Kidney (tissue), 14 donors: ENCODE data around the gene CDCA7L. TPM values are rescaled to one million over a fixed set of nuclear protein-coding genes. Genes with fewer than 3 reads are reported as not detected.

Experiments
- DNase-seq, 5 donors: peaks; one replicate each; pipeline ENCODE4 v3.0.0-alpha.2; 2013 to 2020
- FAIRE-seq: peaks from 2 replicates; lab custom pipeline; 2012; peaks lifted over from hg19 to GRCh38; lab: Jason Lieb, UNC
- H3K27ac ChIP-seq, 2 donors: one replicate each; pipeline ENCODE4 v1.7.0; 2013; ENCODE audit warnings: low read depth in 2 of 2, low read length in 2 of 2, inconsistent platforms in 1 of 2
- H3K27me3 ChIP-seq: one replicate; pipeline ENCODE4 v1.7.1; 2013; ENCODE audit warnings: low read length, inconsistent platforms; ENCODE audit not compliant: control insufficient read depth, insufficient read depth
- H3K36me3 ChIP-seq, 3 donors: one replicate each; pipeline versions ENCODE4 v1.7.0 to v1.7.1; 2013; ENCODE audit warnings: low read length in 3 of 3, control low read depth in 1 of 3, inconsistent platforms in 1 of 3; ENCODE audit not compliant: insufficient read depth in 3 of 3, control insufficient read depth in 2 of 3
- H3K4me1 ChIP-seq, 3 donors: one replicate each; pipeline versions ENCODE4 v1.7.0 to v1.7.1; 2013; ENCODE audit warnings: low read length in 3 of 3, inconsistent platforms in 1 of 3, low read depth in 1 of 3; ENCODE audit not compliant: control insufficient read depth in 2 of 3, insufficient read depth in 2 of 3
- H3K4me3 ChIP-seq, 3 donors: one replicate each; pipeline versions ENCODE4 v1.7.0 to v1.8.1; 2013; ENCODE audit warnings: low read length in 3 of 3, control low read depth in 1 of 3, inconsistent platforms in 1 of 3
- H3K9ac ChIP-seq, 3 donors: one replicate each; pipeline versions ENCODE4 v1.7.0 to v1.7.1; 2013; ENCODE audit warnings: low read length in 3 of 3, control low read depth in 1 of 3, inconsistent platforms in 1 of 3
- H3K9me3 ChIP-seq, 3 donors: one replicate each; pipeline versions ENCODE4 v1.7.0 to v1.7.1; 2013; ENCODE audit warnings: low read length in 3 of 3, control low read depth in 1 of 3, inconsistent platforms in 1 of 3; ENCODE audit not compliant: control insufficient read depth in 2 of 3, insufficient read depth in 1 of 3
- CTCF ChIP-seq: IDR thresholded peaks from 3 replicates; pipeline ENCODE4 v1.5.1; 2012; ENCODE audit warnings: mild to moderate bottlenecking, moderate library complexity, borderline replicate concordance; ENCODE audit not compliant: insufficient read depth; ENCODE audit errors: extremely low read depth
- intact Hi-C: fragments of 100-400 bp; cut with DNase I; formaldehyde crosslinking; loops from one replicate; pipeline ENCODE4 v1.11.1; 2022
- polyA plus RNA-seq: library from polyadenylated mRNA; stranded (reverse); fragments of 350-450 nt; fragmentation: Illumina TruSeq; extraction: RNeasy Lipid Tissue Mini Kit (QIAGEN cat#74804); gene quantifications from one replicate; pipeline ENCODE4 v1.2.3, GENCODE V29; 2014; ENCODE audit warnings: low read depth, low replicate concordance; ENCODE audit not compliant: insufficient read depth
- total RNA-seq: library from RNA; stranded (reverse); fragmentation: NEBNext Ultra II Directional; extraction: Animal tissue kit (Norgen Biotek cat#: 25700); gene quantifications from one replicate; pipeline ENCODE4 v1.2.1, GENCODE V29; 2021
- donor health status: control.
- donor health status: control.
- donor health status: control.
- donor health status: control.
- donor health status: control.
- donor health status: DM: yes; HTN: yes; CAD: no.
- donor health status: Normal renal cell carcinoma (clear cell type).

CDCA7L gene
- total and polyA plus RNA-seq, 2 donors from 2014 or later, result 2.3 to 10.1 TPM

GRCh38 chr7:21918216-21918615, 27.5 kb downstream of the CDCA7L start:
- DNase-seq, result no peak
- Histone ChIP-seq H3K27me3 (no peaks in the 10 kb centered on the region), H3K4me3 (no peak overlapping the region), H3K27ac (no peak overlapping the region), H3K4me1 (no peaks in the 10 kb centered on the region), H3K36me3 (no peaks in the 10 kb centered on the region), H3K9me3 (no peaks in the 10 kb centered on the region), H3K9ac (no peak overlapping the region)
- intact Hi-C loops, result no loop called here
- TF ChIP-seq CTCF, result no peak
- FAIRE-seq, result no peak

GRCh38 chr7:21916629-21917028, 29.1 kb downstream of the CDCA7L start:
- intact Hi-C loops, result no loop called here
- H3K27me3 ChIP-seq, result no peaks in the 10 kb centered on the region
- no peak overlapping the region for H3K9ac ChIP-seq
- H3K4me1 ChIP-seq, result no peaks in the 10 kb centered on the region
- FAIRE-seq (no peak), DNase-seq (no peak)
- no peaks in the 10 kb centered on the region for H3K9me3 ChIP-seq
- no peak overlapping the region for H3K27ac ChIP-seq
- no peaks in the 10 kb centered on the region for H3K36me3 ChIP-seq
- no peak overlapping the region for H3K4me3 ChIP-seq
- TF ChIP-seq CTCF, result no peak

- no peak for FAIRE-seq
- no peak overlapping the region for H3K27ac ChIP-seq
- TF ChIP-seq CTCF, result no peak
These were observed 29.5 kb downstream of the CDCA7L start for GRCh38 chr7:21916176-21916575.

GRCh38 chr7:21915140-21915539, 30.6 kb downstream of the CDCA7L start:
- H3K27me3 ChIP-seq, result no peaks in the 10 kb centered on the region
- TF ChIP-seq CTCF, result no peak

More at GRCh38 chr7:21916176-21916575, 29.5 kb downstream of the CDCA7L start:
- H3K27me3 ChIP-seq, result no peaks in the 10 kb centered on the region
- intact Hi-C loops, result no loop called here
- H3K36me3 ChIP-seq, result no peaks in the 10 kb centered on the region
- H3K4me3 ChIP-seq, result no peak overlapping the region
- H3K9ac ChIP-seq, result no peak overlapping the region
- H3K4me1 ChIP-seq, result no peaks in the 10 kb centered on the region
- DNase-seq, result no peak
- H3K9me3 ChIP-seq, result no peaks in the 10 kb centered on the region

More at GRCh38 chr7:21915140-21915539, 30.6 kb downstream of the CDCA7L start:
- no peaks in the 10 kb centered on the region for H3K4me1 ChIP-seq
- no peaks in the 10 kb centered on the region for H3K9me3 ChIP-seq
- no peaks in the 10 kb centered on the region for H3K36me3 ChIP-seq
- FAIRE-seq, result no peak
- H3K9ac ChIP-seq, result no peak overlapping the region
- intact Hi-C loops, result no loop called here
- no peak overlapping the region for H3K4me3 ChIP-seq
- DNase-seq, result no peak
- no peak overlapping the region for H3K27ac ChIP-seq
